Vagina (tissue), 2 donors: Measurements from ENCODE around the gene ATP8B3. TPM values are rescaled to one million over a fixed set of nuclear protein-coding genes. Genes with fewer than 3 reads are reported as not detected.
"Not testable (repeated sequence)": the region's sequence is repeated elsewhere in the genome, so short reads cannot be mapped to it uniquely, and the experiment has no call there.

Experiments used
- DNase-seq, 2 donors: peaks; one replicate each; pipeline ENCODE4 v3.0.0-alpha.2; 2017; ENCODE audit errors: extremely low spot score in 2 of 2
- H3K27ac ChIP-seq: fragments of 200-600 bp; sonication (generic); one replicate; pipeline ENCODE4 v1.5.1; 2019
- H3K27me3 ChIP-seq: fragments of 200-600 bp; sonication (generic); one replicate; pipeline ENCODE4 v1.5.1; 2019
- H3K36me3 ChIP-seq, 2 donors: fragments of 200-600 bp; sonication (generic); one replicate each; pipeline ENCODE4 v1.5.1; 2017 to 2019
- H3K4me1 ChIP-seq: fragments of 200-600 bp; sonication (generic); one replicate; pipeline ENCODE4 v1.5.1; 2019
- H3K4me3 ChIP-seq, 2 donors: fragments of 200-600 bp; sonication (generic); 1 replicate in 1 of 2; 2 replicates in 1 of 2; pipeline ENCODE4 v1.5.1; 2016 to 2019
- H3K9me3 ChIP-seq: fragments of 200-600 bp; sonication (generic); one replicate; pipeline ENCODE4 v1.5.1; 2019
- CTCF ChIP-seq, 3 experiments: fragments of 450-650 bp in 2 of 3; fragments of 200-600 bp in 1 of 3; sonication (generic) in 1 of 3; IDR thresholded peaks; one replicate each; pipeline ENCODE4 v1.5.1; 2017 to 2019; ENCODE audit warnings: antibody characterized with exemption in 3 of 3, mild to moderate bottlenecking in 2 of 3, moderate library complexity in 2 of 3
- POLR2A ChIP-seq, 2 donors: fragments of 450-650 bp; IDR thresholded peaks; one replicate each; pipeline ENCODE4 v1.6.1; 2017; ENCODE audit warnings: antibody characterized with exemption in 2 of 2, mild to moderate bottlenecking in 2 of 2, moderate library complexity in 2 of 2
- POLR2AphosphoS5 ChIP-seq, 2 donors: sonication (generic); formaldehyde crosslinking; IDR thresholded peaks; one replicate each; pipeline ENCODE4 v1.9.0; 2017; ENCODE audit warnings: antibody characterized with exemption in 2 of 2, mild to moderate bottlenecking in 2 of 2, low read depth in 1 of 2; ENCODE audit not compliant: insufficient read depth in 1 of 2
- intact Hi-C: fragments of 100-400 bp; cut with DNase I; formaldehyde crosslinking; loops from one replicate; pipeline ENCODE4 v1.15.1; 2023
- total RNA-seq: library from RNA; depleted of rRNA; stranded (reverse); fragments of >200 nt; gene quantifications from one replicate; pipeline ENCODE4 v1.2.3, GENCODE V29; 2016

The ATP8B3 gene
- total RNA-seq, 1 donor from 2014 or later, result 3.2 TPM

- Histone ChIP-seq H3K4me1 (no peaks in the 10 kb centered on the region), H3K27ac (no peak overlapping the region), H3K4me3 (no peak overlapping the region), H3K9me3 (no peaks in the 10 kb centered on the region), H3K27me3 (peaks cover 9% of the 10 kb centered on the region), H3K36me3 (no peaks in the 10 kb centered on the region)
- DNase-seq, result no peak
- intact Hi-C loops, result no loop called here
- TF ChIP-seq CTCF (IDR thresholded peaks at IDR 0.05) (no peak), POLR2A (IDR thresholded peaks at IDR 0.05) (no peak), POLR2AphosphoS5 (IDR thresholded peaks at IDR 0.05; ENCODE audit: insufficient read depth in 1 of 2, low read depth in 1 of 2) (no peak)
These were observed 48.1 kb downstream of the ATP8B3 start for GRCh38 chr19:1763648-1764639.

GRCh38 chr19:1762243-1763117 is 49.6 kb downstream of the ATP8B3 start:
- TF ChIP-seq CTCF (IDR thresholded peaks at IDR 0.05), result no peak
- TF ChIP-seq POLR2A (IDR thresholded peaks at IDR 0.05), result no peak
- no peak for TF ChIP-seq POLR2AphosphoS5 (IDR thresholded peaks at IDR 0.05; ENCODE audit: insufficient read depth in 1 of 2, low read depth in 1 of 2)
- Histone ChIP-seq H3K4me3 (no peak overlapping the region), H3K4me1 (peaks cover 5% of the 10 kb centered on the region), H3K9me3 (no peaks in the 10 kb centered on the region), H3K36me3 (no peaks in the 10 kb centered on the region), H3K27me3 (peaks cover 8% of the 10 kb centered on the region), H3K27ac (no peak overlapping the region)
- DNase-seq, result no peak
- intact Hi-C loops, result no loop called here

- intact Hi-C loops, result no loop called here
- Histone ChIP-seq H3K27ac (no peak overlapping the region), H3K9me3 (no peaks in the 10 kb centered on the region), H3K4me1 (peaks cover 11% of the 10 kb centered on the region), H3K4me3 (no peak overlapping the region), H3K27me3 (peaks cover 16% of the 10 kb centered on the region), H3K36me3 (no peaks in the 10 kb centered on the region)
- no peak for DNase-seq
- TF ChIP-seq CTCF (IDR thresholded peaks at IDR 0.05) (no peak), POLR2AphosphoS5 (IDR thresholded peaks at IDR 0.05; ENCODE audit: insufficient read depth in 1 of 2, low read depth in 1 of 2) (no peak), POLR2A (IDR thresholded peaks at IDR 0.05) (no peak)
These were observed 50.4 kb downstream of the ATP8B3 start for GRCh38 chr19:1761528-1762242.

GRCh38 chr19:1760786-1761527 is 51.1 kb downstream of the ATP8B3 start:
- H3K36me3 ChIP-seq, intact Hi-C loops, H3K9me3 ChIP-seq, DNase-seq, H3K27ac ChIP-seq, H3K4me3 ChIP-seq: not testable (repeated sequence)
- H3K4me1 ChIP-seq, result peaks cover 11% of the 10 kb centered on the region
- peaks cover 16% of the 10 kb centered on the region for H3K27me3 ChIP-seq
